Body of pancreas (tissue), 4 donors: ENCODE measurements around the gene LRRC45. TPM values are rescaled to one million over a fixed set of nuclear protein-coding genes. Genes with fewer than 3 reads are reported as not detected.

Experiments used
- ATAC-seq: fragments of 150-250 bp; one replicate; pipeline ENCODE4 v1.9.1; 2016
- DNase-seq, 4 donors: peaks; one replicate each; pipeline ENCODE4 v3.0.0-alpha.2; 2019
- H3K27ac ChIP-seq, 4 donors: fragments of 200-600 bp; sonication (generic); 1 replicate in 3 of 4; 2 replicates in 1 of 4; pipeline versions ENCODE4 v1.5.1 to v1.6.1; 2016 to 2019; ENCODE audit warnings: mild to moderate bottlenecking in 1 of 4, mixed read lengths in 1 of 4, moderate library complexity in 1 of 4
- H3K27me3 ChIP-seq, 2 donors: fragments of 200-600 bp; sonication (generic); one replicate each; pipeline ENCODE4 v1.6.0; 2016; ENCODE audit warnings: mild to moderate bottlenecking in 1 of 2
- H3K36me3 ChIP-seq, 2 donors: fragments of 200-600 bp; sonication (generic); replicated peaks in 1 of 2; 2 replicates each; pipeline ENCODE4 v1.5.1; 2016; ENCODE audit warnings: low read depth in 2 of 2; ENCODE audit not compliant: insufficient read depth in 1 of 2
- H3K4me1 ChIP-seq: fragments of 200-600 bp; sonication (generic); one replicate; pipeline ENCODE4 v1.6.0; 2016
- H3K4me3 ChIP-seq, 2 donors: fragments of 200-600 bp; sonication (generic); 1 replicate in 1 of 2; 2 replicates in 1 of 2; pipeline ENCODE4 v1.5.1; 2016 to 2019
- H3K9me3 ChIP-seq, 3 donors: fragments of 200-600 bp; sonication (generic); 1 replicate in 2 of 3; 2 replicates in 1 of 3; pipeline ENCODE4 v1.5.1; 2016
- POLR2A ChIP-seq, 3 donors: fragments of 450-650 bp; IDR thresholded peaks; one replicate each; pipeline ENCODE4 v1.6.1; 2016; ENCODE audit warnings: antibody characterized with exemption in 3 of 3, mild to moderate bottlenecking in 2 of 3
- WGBS, 2 donors: methylation state at CpG; one replicate each; pipeline ENCODE4 v1.1.5; 2017; 5-methylcytosine and 5-hydroxymethylcytosine counted together
- intact Hi-C: fragments of 100-400 bp; cut with DNase I; formaldehyde crosslinking; loops from one replicate; pipeline ENCODE4 v1.15.1; 2023
- total RNA-seq, 2 donors: library from RNA; depleted of rRNA; stranded (reverse); fragments of >200 nt; gene quantifications; one replicate each; pipeline ENCODE4 v1.1.0, GENCODE V29; 2016
- TF ChIP-seq, protein P1 (sequence below), 7 experiments: fragments of 450-650 bp in 4 of 7; fragments of 200-600 bp in 3 of 7; sonication (generic) in 3 of 7; IDR thresholded peaks; one replicate each; pipeline ENCODE4 v1.5.1; 2016 to 2019; ENCODE audit warnings: antibody characterized with exemption in 7 of 7

The LRRC45 gene
- total RNA-seq, 2 donors from 2014 or later: 8.0 to 36.3 TPM

DNA sequence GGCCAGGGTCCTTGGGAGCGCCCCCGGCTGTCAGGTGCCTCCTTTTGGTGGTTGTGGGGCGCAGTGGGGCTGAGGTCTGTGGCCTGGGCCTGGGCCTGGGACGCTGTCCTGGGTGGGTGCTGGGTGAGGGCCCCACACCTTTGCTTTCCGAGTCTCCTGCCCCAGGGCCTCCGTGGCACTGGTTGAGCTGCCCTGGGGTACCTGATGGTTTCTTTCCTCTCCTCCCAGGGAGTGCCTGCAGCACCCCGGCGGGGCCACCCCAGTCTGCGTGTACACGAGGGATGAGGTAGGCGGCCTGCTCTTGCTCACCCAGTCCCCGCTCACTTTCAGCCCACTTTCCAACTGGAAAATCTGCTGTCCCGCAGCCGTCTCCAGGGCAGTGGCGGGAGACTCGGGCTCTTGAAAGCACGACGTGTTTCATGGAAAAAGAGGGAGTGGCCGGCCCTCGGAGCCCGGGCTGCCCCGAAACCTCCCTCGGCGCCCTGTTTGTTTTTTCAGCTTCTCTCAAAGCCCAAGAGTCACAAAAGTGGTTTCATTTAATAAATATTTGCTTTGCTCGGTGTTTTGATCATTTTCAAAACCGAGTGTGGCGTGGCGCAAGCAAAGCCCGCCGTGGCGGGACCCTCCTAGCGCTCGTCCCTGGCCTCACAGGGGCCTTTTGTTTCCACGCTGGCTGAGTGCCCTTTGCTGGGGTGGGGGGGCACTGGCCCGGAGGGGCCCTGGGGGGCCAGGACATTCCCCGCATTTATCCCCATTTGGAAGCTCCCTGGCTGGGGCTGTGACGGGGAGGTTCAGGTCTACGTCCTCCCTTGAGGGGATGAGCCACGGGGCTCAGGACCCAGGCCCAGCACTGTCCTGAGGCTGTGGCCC is 28.3 kb upstream of the LRRC45 start:
- WGBS, 2 donors: 87 to 89% methylated on average over 28 to 39 of the region's 39 CpGs
- Histone ChIP-seq H3K36me3 (no peaks in the 10 kb centered on the region), H3K4me3 (no peak overlapping the region)

DNA sequence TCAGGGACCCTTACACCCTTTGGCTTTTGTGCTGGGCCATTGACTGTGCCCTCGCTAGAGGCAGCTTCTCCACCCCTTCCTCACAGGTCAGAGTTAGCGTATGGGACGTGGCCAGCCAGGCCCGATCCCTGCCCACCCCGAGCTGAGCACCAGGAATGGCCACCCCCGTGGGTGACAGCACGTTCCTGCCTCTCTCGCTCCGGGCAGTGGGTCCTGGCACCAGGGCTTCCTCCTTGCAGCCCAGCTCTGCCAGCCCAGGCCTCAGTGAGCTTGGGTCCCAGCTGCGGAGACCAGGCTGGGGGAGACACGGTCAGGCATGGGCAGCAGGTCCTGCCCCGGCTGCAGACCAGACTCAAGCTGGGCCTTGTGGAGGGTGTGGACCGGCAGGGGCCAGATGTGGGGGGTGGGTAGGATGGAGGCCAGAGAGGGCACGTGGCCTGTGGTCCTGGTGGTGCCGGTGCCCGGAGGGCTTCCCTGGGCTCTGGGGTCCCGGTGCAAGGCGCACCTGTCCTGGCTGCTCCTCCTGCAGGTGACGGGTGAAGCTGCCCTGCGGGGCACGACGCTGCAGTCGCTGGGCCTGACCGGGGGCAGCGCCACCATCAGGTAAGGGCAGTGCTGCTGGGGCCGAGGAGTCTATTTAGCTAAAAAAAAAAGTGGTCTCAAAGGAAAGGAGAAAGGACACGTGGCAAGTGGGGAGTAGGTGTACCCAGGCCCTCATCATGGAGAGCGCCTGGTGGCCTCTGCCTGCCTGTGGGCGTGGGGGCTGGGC is 27.5 kb upstream of the LRRC45 start:
- 87 to 92% methylated on average over 14 to 26 of the region's 29 CpGs for WGBS, 2 donors
- H3K4me1 ChIP-seq: peaks cover 22% of the 10 kb centered on the region
- intact Hi-C loops: no loop called here

More for the DNA sequence above, 28.3 kb upstream of the LRRC45 start:
- Histone ChIP-seq H3K9me3 (no peaks in the 10 kb centered on the region), H3K27me3 (no peaks in the 10 kb centered on the region), H3K27ac (no peak overlapping the region), H3K4me1 (peaks cover 24% of the 10 kb centered on the region)
- TF ChIP-seq, protein P1, sequence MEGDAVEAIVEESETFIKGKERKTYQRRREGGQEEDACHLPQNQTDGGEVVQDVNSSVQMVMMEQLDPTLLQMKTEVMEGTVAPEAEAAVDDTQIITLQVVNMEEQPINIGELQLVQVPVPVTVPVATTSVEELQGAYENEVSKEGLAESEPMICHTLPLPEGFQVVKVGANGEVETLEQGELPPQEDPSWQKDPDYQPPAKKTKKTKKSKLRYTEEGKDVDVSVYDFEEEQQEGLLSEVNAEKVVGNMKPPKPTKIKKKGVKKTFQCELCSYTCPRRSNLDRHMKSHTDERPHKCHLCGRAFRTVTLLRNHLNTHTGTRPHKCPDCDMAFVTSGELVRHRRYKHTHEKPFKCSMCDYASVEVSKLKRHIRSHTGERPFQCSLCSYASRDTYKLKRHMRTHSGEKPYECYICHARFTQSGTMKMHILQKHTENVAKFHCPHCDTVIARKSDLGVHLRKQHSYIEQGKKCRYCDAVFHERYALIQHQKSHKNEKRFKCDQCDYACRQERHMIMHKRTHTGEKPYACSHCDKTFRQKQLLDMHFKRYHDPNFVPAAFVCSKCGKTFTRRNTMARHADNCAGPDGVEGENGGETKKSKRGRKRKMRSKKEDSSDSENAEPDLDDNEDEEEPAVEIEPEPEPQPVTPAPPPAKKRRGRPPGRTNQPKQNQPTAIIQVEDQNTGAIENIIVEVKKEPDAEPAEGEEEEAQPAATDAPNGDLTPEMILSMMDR (IDR thresholded peaks at IDR 0.05): no peak
- no peak for TF ChIP-seq POLR2A (IDR thresholded peaks at IDR 0.05)
- no peak for DNase-seq
- ATAC-seq: no peak
- intact Hi-C loops: no loop called here

DNA sequence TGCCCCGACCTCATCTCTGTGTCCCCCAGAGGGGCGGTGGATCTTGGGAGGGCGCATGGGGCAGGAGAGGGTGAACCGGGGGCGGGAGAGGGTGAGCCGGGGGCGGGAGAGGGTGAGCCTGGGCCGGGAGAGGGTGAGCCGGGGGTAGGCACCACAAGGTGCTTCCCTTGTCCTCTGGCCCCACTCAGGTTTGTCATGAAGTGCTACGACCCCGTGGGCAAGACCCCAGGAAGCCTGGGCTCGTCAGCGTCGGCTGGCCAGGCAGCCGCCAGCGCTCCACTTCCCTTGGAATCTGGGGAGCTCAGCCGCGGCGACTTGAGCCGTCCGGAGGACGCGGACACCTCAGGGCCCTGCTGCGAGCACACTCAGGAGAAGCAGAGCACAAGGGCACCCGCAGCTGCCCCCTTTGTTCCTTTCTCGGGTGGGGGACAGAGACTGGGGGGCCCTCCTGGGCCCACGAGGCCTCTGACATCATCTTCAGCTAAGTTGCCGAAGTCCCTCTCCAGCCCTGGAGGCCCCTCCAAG is 26.8 kb upstream of the LRRC45 start:
- H3K27me3 ChIP-seq: no peaks in the 10 kb centered on the region
- no peak for DNase-seq
- ATAC-seq: no peak
- no peaks in the 10 kb centered on the region for H3K36me3 ChIP-seq
- no peak overlapping the region for H3K27ac ChIP-seq
- intact Hi-C loops: no loop called here
- H3K9me3 ChIP-seq: no peaks in the 10 kb centered on the region
- peaks cover 15% of the 10 kb centered on the region for H3K4me1 ChIP-seq
- TF ChIP-seq POLR2A (IDR thresholded peaks at IDR 0.05): no peak
- TF ChIP-seq, protein P1 (IDR thresholded peaks at IDR 0.05): no peak
- H3K4me3 ChIP-seq: no peak overlapping the region
- 85 to 93% methylated on average over 8 to 25 of the region's 28 CpGs for WGBS, 2 donors

More for the DNA sequence above, 27.5 kb upstream of the LRRC45 start:
- Histone ChIP-seq H3K27ac (no peak overlapping the region), H3K9me3 (no peaks in the 10 kb centered on the region), H3K27me3 (no peaks in the 10 kb centered on the region), H3K36me3 (no peaks in the 10 kb centered on the region), H3K4me3 (no peak overlapping the region)
- ATAC-seq: no peak
- DNase-seq: no peak
- no peak for TF ChIP-seq POLR2A (IDR thresholded peaks at IDR 0.05)
- TF ChIP-seq, protein P1 (IDR thresholded peaks at IDR 0.05): no peak

DNA sequence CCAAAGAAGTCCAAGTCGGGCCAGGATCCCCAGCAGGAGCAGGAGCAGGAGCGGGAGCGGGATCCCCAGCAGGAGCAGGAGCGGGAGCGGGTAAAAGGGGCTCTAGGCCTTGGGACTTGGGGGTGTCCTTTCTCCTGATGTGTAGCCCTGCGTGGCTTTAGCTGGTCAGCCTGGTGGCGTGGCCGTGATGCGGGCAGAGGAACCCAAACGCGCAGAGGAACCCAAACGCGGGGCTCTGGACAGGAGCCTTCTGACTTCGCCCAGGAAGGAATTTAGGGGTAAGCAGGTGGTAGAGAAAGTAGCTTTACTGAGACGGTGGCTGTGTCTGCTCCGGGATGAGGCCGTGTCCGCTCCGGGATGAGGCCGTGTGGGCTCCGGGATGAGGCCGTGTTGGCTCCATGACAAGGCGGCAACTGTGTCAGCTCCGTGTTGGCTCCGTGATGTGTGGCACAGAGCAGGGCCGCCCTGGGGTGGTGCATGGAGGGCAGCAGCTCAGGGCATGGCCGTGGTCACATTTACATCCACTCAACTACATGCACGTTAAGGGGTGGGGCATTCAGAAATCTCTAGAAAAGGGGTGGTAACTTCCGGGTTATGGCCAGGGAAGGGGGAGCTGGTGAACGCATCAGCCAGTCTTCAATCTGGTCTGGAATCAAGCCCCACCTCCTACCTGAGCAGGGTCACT is 26.2 kb upstream of the LRRC45 start:
- H3K9me3 ChIP-seq: no peaks in the 10 kb centered on the region
- H3K4me1 ChIP-seq: peaks cover 9% of the 10 kb centered on the region
- 93 to 94% methylated on average over 30 of the region's 30 CpGs for WGBS, 2 donors
- no peaks in the 10 kb centered on the region for H3K27me3 ChIP-seq
- no peak for TF ChIP-seq POLR2A (IDR thresholded peaks at IDR 0.05)
- TF ChIP-seq, protein P1 (IDR thresholded peaks at IDR 0.05): no peak
- H3K4me3 ChIP-seq: no peak overlapping the region
- H3K27ac ChIP-seq: no peak overlapping the region
- H3K36me3 ChIP-seq: no peaks in the 10 kb centered on the region
- no peak for ATAC-seq
- DNase-seq: no peak
- intact Hi-C loops: no loop called here
